ENCODE measurements around the gene NAB1.

NAB1 gene

GRCh38 chr2:190720276-190720675 lies 71.4 kb downstream of the NAB1 start:
- FAIRE-seq (no peak), DNase-seq (ENCODE audit: insufficient read length, low spot score) (no peak)
- no peak for TF ChIP-seq POLR2A (IDR thresholded peaks at IDR 0.05; ENCODE audit: low read depth, low read length)

- no peak for DNase-seq (ENCODE audit: insufficient read length, low spot score)
- no peak for FAIRE-seq
Observed at GRCh38 chr2:190720691-190721090, 71.8 kb downstream of the NAB1 start.

GRCh38 chr2:190722061-190722759 lies 73.3 kb downstream of the NAB1 start:
- FAIRE-seq (no peak), DNase-seq (ENCODE audit: insufficient read length, low spot score) (no peak)
- TF ChIP-seq POLR2A (IDR thresholded peaks at IDR 0.05; ENCODE audit: low read depth, low read length): no peak

More at GRCh38 chr2:190720691-190721090, 71.8 kb downstream of the NAB1 start:
- TF ChIP-seq POLR2A (IDR thresholded peaks at IDR 0.05; ENCODE audit: low read depth, low read length): no peak

- no peak for FAIRE-seq
- DNase-seq (ENCODE audit: insufficient read length, low spot score): no peak
- no peak for TF ChIP-seq POLR2A (IDR thresholded peaks at IDR 0.05; ENCODE audit: low read depth, low read length)
Observed at GRCh38 chr2:190722835-190723234, 74.0 kb downstream of the NAB1 start.

GRCh38 chr2:190723397-190724090 lies 74.7 kb downstream of the NAB1 start:
- TF ChIP-seq POLR2A (IDR thresholded peaks at IDR 0.05; ENCODE audit: low read depth, low read length): no peak
- DNase-seq (ENCODE audit: insufficient read length, low spot score): no peak
- no peak for FAIRE-seq

- DNase-seq (ENCODE audit: insufficient read length, low spot score) (no peak), FAIRE-seq (no peak)
- no peak for TF ChIP-seq POLR2A (IDR thresholded peaks at IDR 0.05; ENCODE audit: low read depth, low read length)
Observed at GRCh38 chr2:190726255-190726654, 77.4 kb downstream of the NAB1 start.

- no peak for DNase-seq (ENCODE audit: insufficient read length, low spot score)
Observed at GRCh38 chr2:190736355-190736754, 87.5 kb downstream of the NAB1 start.

GRCh38 chr2:190740449-190740848 lies 91.6 kb downstream of the NAB1 start:
- DNase-seq (ENCODE audit: insufficient read length, low spot score) (no peak), FAIRE-seq (peak; percentile 23)
- TF ChIP-seq POLR2A (IDR thresholded peaks at IDR 0.05; ENCODE audit: low read depth, low read length): no peak

More at GRCh38 chr2:190736355-190736754, 87.5 kb downstream of the NAB1 start:
- no peak for TF ChIP-seq POLR2A (IDR thresholded peaks at IDR 0.05; ENCODE audit: low read depth, low read length)
- peak; percentile 11 for FAIRE-seq
